ENCODE data around the gene REV3L. TPM values are rescaled to one million over a fixed set of nuclear protein-coding genes. Genes with fewer than 3 reads are reported as not detected.

Gene REV3L
- total and polyA plus RNA-seq, 9 of the 15 experiments (the other 6 are each of a cell fraction or from before 2014, with no cell fraction given): 5.5 to 24.4 (median 14.4) TPM

DNA sequence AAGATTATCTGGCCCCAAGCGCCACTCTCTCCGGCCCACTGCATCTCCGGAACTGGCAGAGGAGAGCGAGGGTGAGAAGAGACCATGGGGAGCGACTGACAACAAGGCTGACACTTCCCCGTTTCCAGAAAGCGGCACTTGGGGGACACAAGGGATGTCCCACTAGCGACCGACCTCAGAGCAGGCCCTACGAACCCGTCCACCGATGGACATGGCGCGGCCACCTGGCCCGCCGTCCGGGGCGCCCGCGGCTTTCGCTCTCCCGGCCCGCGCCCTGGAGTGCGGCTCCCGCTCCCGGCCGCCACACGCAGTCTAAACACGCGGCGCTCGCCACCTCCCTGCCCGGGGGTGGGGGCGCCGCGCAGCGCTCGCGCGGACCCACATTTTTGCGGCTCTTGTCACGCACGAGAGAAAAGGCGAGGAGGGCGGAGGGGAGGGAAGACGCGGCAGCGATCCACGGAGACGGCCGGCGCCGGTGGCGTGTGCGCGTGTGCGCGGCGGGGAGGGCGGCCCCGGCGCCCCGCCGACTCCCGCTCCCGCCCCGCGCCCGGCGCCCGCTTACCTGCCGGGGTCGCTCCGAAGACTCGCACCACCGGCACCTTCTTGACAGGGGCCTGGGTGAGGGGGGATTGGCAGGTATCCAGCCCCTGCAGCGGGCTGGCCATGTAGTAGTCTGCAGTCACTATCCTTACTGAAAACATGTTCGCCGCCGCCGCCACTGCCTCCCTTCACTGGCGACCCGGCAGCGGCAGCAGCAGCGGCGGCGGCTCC, 645 bp downstream of the REV3L start (continued):
- TF ChIP-seq, protein P1, sequence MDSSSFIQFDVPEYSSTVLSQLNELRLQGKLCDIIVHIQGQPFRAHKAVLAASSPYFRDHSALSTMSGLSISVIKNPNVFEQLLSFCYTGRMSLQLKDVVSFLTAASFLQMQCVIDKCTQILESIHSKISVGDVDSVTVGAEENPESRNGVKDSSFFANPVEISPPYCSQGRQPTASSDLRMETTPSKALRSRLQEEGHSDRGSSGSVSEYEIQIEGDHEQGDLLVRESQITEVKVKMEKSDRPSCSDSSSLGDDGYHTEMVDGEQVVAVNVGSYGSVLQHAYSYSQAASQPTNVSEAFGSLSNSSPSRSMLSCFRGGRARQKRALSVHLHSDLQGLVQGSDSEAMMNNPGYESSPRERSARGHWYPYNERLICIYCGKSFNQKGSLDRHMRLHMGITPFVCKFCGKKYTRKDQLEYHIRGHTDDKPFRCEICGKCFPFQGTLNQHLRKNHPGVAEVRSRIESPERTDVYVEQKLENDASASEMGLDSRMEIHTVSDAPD (CRISPR knock-in tag; IDR thresholded peaks at IDR 0.05): no peak
- TF ChIP-seq SAFB2 (IDR thresholded peaks at IDR 0.05; ENCODE audit: borderline replicate concordance, low read depth, low read length, severe bottlenecking) (no peak), NR4A1 (CRISPR knock-in tag; IDR thresholded peaks at IDR 0.05) (no peak), NR4A1 (tag; IDR thresholded peaks at IDR 0.05) (no peak), POLR3G (IDR thresholded peaks at IDR 0.05; ENCODE audit: extremely low read depth, insufficient read length, insufficient replicate concordance) (no peak), U2AF1 (optimal IDR thresholded peaks at IDR 0.05; ENCODE audit: low read depth, low read length) (no peak), NFYB (IDR thresholded peaks at IDR 0.05; ENCODE audit: extremely low read depth, insufficient read length) (no peak), RBBP5 (IDR thresholded peaks at IDR 0.05; ENCODE audit: borderline replicate concordance, insufficient read depth, low read length, poor library complexity, severe bottlenecking) (peak; percentile 92), L3MBTL2 (IDR thresholded peaks at IDR 0.05) (peak; percentile 11; the same call in 1 of the 2 replicates)
